Upper lobe of right lung (tissue), 1 donor: ENCODE results near the gene SLC44A3. TPM values are rescaled to one million over a fixed set of nuclear protein-coding genes. Genes with fewer than 3 reads are reported as not detected.

Source experiments
- ATAC-seq: fragments of 200-7000 bp; cut with Tn5 transposase; one replicate; pipeline ENCODE4 v1.9.1; 2020; ENCODE audit warnings: mild to moderate bottlenecking, moderate library complexity
- DNase-seq: peaks from one replicate; pipeline ENCODE4 v3.0.0-alpha.2; 2020
- H3K27ac ChIP-seq: fragments of 200-600 bp; one replicate; pipeline ENCODE4 v1.8.0; 2022
- H3K27me3 ChIP-seq: fragments of 200-600 bp; one replicate; pipeline ENCODE4 v1.8.0; 2022; ENCODE audit warnings: mild to moderate bottlenecking
- H3K36me3 ChIP-seq: fragments of 200-600 bp; one replicate; pipeline ENCODE4 v1.8.0; 2022
- H3K4me1 ChIP-seq: fragments of 200-600 bp; one replicate; pipeline ENCODE4 v1.8.0; 2022
- H3K4me3 ChIP-seq: fragments of 200-600 bp; one replicate; pipeline ENCODE4 v1.8.0; 2022; ENCODE audit warnings: mild to moderate bottlenecking
- H3K9me3 ChIP-seq: fragments of 200-600 bp; one replicate; pipeline ENCODE4 v1.8.0; 2022
- CTCF ChIP-seq: fragments of 200-600 bp; IDR thresholded peaks from one replicate; pipeline ENCODE4 v1.8.0; 2022; ENCODE audit warnings: antibody characterized with exemption
- intact Hi-C: fragments of 100-400 bp; cut with DNase I; formaldehyde crosslinking; loops from one replicate; pipeline ENCODE4 v1.11.0; 2022
- total RNA-seq: library from RNA; stranded (reverse); fragmentation: NEBNext Ultra II Directional; extraction: Animal tissue kit (Norgen Biotek cat#: 25700); gene quantifications from one replicate; pipeline ENCODE4 v1.2.1, GENCODE V29; 2021
- donor health status: DM: no; HTN: yes; CAD: no; lungs with severe emphysema.

SLC44A3 gene
- total RNA-seq, 1 donor from 2014 or later, result 31.6 TPM

- Histone ChIP-seq H3K9me3 (no peaks in the 10 kb centered on the region), H3K27ac (no peak overlapping the region), H3K4me1 (peaks cover 15% of the 10 kb centered on the region), H3K4me3 (no peak overlapping the region), H3K27me3 (no peaks in the 10 kb centered on the region), H3K36me3 (no peaks in the 10 kb centered on the region)
- intact Hi-C loops, result loop anchor here (5.0 kb wide), 1 partner anchor 301 kb away; no protein-coding TSS in a partner anchor
- no peak for TF ChIP-seq CTCF
- DNase-seq (no peak), ATAC-seq (no peak)
Measured at GRCh38 chr1:94807742-94808491, 12.2 kb upstream of the SLC44A3 start.

GRCh38 chr1:94808669-94809068, 11.5 kb upstream of the SLC44A3 start:
- TF ChIP-seq CTCF, result no peak
- no peaks in the 10 kb centered on the region for H3K36me3 ChIP-seq
- H3K4me1 ChIP-seq, result peaks cover 8% of the 10 kb centered on the region
- no peak overlapping the region for H3K4me3 ChIP-seq
- intact Hi-C loops, result loop anchor here (5.0 kb wide), 1 partner anchor 301 kb away; no protein-coding TSS in a partner anchor
- H3K27ac ChIP-seq, result no peak overlapping the region
- no peaks in the 10 kb centered on the region for H3K9me3 ChIP-seq
- no peaks in the 10 kb centered on the region for H3K27me3 ChIP-seq
- DNase-seq, result no peak
- ATAC-seq, result no peak

- Histone ChIP-seq H3K27ac (no peak overlapping the region), H3K36me3 (no peaks in the 10 kb centered on the region), H3K4me1 (peaks cover under 1% of the 10 kb centered on the region), H3K9me3 (no peaks in the 10 kb centered on the region), H3K27me3 (no peaks in the 10 kb centered on the region), H3K4me3 (no peak overlapping the region)
- no peak for TF ChIP-seq CTCF
- ATAC-seq (no peak), DNase-seq (no peak)
- intact Hi-C loops, result no loop called here
Measured at GRCh38 chr1:94812985-94813384, 7.2 kb upstream of the SLC44A3 start.

GRCh38 chr1:94816030-94816429, 4.1 kb upstream of the SLC44A3 start:
- peaks cover 8% of the 10 kb centered on the region for H3K27me3 ChIP-seq

GRCh38 chr1:94817712-94818111, 2.4 kb upstream of the SLC44A3 start:
- Histone ChIP-seq H3K4me3 (no peak overlapping the region), H3K36me3 (no peaks in the 10 kb centered on the region), H3K9me3 (no peaks in the 10 kb centered on the region), H3K4me1 (peaks cover 7% of the 10 kb centered on the region), H3K27me3 (peaks cover 8% of the 10 kb centered on the region), H3K27ac (no peak overlapping the region)
- TF ChIP-seq CTCF, result no peak
- ATAC-seq (no peak), DNase-seq (no peak)
- intact Hi-C loops, result no loop called here

More at GRCh38 chr1:94816030-94816429, 4.1 kb upstream of the SLC44A3 start:
- peaks cover 6% of the 10 kb centered on the region for H3K4me1 ChIP-seq
- no peak for DNase-seq
- ATAC-seq, result no peak
- H3K36me3 ChIP-seq, result no peaks in the 10 kb centered on the region
- no peak overlapping the region for H3K27ac ChIP-seq
- intact Hi-C loops, result no loop called here
- H3K9me3 ChIP-seq, result no peaks in the 10 kb centered on the region
- no peak overlapping the region for H3K4me3 ChIP-seq
- no peak for TF ChIP-seq CTCF
